ENCODE data around the gene SLC6A19.

The SLC6A19 gene

DNA sequence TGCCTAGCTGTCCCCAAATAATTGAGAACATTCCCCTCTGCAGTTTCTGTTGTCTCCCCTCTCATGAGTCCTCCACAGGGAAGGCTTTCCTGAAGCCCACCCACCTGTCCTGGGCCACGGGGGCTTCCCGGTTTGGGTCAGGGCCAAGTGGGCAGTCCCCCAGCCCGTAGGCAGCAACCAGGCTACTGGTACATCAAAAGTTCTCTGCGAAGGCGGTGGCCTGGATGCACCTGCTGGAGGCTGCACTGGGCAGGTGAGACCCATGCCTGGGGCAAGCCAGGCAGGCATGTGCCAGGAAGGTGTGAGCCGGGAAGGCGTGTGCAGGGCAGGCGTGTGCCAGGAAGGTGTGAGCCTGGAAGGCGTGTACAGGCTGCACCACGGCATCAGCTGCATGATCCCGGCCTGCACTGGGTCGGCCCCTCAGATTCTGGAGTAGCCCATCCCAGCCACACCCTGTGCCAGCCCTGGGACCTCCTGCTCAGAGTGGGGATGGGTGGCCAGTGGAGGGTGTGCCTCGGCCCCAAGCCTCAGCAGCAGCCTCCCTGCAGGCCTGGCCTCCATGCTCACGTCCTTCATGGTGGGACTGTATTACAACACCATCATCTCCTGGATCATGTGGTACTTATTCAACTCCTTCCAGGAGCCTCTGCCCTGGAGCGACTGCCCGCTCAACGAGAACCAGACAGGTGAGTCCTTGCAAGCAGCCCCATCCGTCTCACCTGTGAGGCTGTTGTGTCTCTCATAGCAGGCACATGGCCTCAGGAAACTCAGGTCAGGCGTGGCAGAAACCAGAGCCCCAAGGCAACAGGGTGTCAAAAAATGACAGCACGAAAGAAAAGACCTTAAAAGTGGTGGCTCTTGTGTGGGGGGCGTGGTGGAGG lies 8.7 kb downstream of the SLC6A19 start:
- DNase-seq (ENCODE audit: low spot score) = no peak

DNA sequence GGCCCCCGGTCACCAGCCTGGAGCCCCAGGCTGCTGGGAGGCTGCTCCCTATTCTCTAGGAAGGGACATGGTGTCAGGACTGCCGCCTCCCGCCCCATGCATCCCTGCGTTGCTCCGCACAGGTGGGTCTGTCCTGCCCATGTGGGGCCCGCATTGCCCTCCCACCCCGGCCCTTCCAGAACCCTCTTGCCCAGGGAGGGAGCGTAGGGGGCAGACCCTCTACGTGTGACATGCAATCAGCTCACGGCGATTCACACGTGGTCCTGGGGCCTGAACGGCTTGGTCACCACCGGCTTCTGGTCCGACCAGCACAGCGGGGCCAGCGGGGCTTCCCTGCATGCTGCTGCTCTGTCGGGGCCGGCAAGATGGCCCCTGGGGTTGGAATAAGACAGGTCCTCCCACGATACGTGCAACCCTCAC lies 9.4 kb downstream of the SLC6A19 start:
- DNase-seq (ENCODE audit: low spot score) = no peak

DNA sequence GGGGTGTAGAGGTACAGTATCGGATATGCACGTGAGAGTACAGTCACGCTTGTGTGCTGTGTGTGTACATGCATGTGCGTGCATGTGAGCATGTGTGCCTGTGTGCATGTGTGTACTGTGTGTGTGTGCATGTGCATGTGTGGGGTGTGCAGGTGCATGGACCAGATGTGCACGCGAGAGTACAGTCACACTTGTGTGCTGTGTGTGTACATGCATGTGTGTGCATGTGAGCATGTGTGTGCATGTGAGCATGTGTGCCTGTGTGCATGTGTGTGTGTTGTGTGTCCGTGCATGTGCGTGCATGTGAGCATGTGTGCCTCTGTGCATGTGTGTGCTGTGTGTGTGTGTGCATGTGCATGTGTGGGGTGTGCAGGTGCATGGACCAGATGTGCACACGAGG lies 10.3 kb downstream of the SLC6A19 start:
- no peak for DNase-seq (ENCODE audit: low spot score)

DNA sequence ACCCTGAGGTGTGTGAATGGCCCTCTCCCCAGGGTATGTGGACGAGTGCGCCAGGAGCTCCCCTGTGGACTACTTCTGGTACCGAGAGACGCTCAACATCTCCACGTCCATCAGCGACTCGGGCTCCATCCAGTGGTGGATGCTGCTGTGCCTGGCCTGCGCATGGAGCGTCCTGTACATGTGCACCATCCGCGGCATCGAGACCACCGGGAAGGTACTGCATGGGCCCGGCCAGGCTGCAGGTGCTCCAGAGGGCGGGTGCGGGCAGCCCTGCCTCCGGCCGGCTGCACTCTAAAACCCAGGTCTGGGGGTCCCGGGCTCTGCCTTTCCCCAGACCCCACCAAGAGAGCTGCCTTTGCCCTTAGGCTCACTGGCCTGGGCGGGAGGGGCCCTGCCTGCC lies 10.9 kb downstream of the SLC6A19 start:
- DNase-seq (ENCODE audit: low spot score) = no peak

DNA sequence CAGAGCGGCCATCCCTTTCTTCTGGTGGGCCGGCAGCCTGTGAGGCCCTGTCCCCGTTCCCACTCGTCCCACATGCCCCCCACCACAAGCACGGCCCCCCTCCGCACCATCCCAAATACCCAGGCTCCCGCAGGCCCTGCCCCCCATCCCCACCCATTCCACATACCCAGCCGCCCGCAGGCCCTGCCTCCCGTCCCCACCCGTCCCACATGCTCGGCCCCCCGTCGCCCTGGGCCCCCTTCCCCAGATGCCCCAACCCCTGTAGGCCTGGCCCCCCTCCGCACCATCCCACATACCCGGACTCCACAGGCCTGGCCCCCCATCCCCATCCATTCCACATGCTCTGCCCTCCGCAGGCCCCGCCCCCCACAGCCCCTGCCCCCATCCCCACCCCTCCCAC lies 11.5 kb downstream of the SLC6A19 start:
- no peak for DNase-seq (ENCODE audit: low spot score)

DNA sequence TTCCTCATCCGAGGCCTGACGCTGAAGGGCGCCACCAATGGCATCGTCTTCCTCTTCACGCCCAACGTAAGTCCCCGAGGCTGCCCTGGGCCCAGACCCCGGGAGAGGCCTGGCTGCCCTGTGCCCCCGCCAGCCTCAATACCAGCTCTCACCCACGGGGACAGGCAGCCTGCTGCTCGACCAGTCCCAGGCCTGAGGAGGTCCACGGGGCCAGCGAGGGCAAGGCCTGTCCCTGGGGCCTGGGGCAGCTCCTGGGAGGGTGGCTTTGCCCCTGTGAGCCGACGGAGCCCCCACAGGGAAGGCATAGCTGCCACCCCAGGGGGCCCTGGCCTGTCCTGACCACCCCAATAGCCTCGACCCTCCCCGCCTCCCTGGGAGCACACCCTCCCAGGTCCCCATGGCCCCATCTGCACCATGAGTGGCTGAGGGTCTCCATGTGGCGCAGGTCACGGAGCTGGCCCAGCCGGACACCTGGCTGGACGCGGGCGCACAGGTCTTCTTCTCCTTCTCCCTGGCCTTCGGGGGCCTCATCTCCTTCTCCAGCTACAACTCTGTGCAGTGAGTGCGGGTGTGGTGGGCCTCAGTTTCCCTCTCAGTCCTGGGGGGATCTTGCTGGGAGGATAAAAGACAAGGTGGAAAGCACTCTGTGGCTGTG lies 12.2 kb downstream of the SLC6A19 start:
- DNase-seq (ENCODE audit: low spot score) = no peak

DNA sequence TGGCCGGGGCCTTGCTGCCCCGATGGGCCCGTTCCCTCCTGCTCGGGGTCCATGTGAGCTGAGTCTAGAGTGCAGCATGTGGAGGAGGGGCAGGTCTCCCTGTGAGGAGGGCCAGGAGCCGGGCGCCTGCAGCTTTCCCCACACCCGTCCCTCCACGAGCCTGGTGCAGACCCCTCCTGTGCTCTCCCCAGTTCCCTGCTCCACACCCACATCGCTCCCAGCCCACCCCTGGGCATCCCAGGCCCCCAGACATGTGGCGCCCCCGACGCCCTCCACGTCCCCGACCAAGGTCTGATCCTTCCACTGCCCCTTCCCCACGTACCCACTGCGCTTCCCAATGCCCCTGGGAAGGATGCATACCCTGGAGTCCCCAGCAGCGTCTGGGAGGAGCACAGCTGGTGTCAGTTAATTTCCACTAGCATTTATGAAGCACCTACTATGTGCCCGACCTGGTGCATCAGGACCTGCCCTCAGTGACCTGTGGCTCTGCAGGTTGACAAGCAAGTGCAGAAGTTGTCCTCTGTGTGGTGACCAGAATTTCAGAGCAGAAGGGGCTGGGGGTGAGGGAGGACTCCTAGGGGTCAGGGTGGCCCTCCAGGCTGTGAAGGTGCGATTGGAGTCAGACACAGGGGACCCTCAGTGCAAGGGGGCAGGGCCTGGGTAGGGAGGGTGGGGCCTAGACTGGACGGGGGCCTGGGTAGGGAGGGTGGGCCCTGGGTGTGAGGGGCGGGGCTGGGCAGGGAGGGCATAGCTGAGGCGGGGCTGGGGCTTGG lies 13.0 kb downstream of the SLC6A19 start:
- DNase-seq (ENCODE audit: low spot score) = no peak

DNA sequence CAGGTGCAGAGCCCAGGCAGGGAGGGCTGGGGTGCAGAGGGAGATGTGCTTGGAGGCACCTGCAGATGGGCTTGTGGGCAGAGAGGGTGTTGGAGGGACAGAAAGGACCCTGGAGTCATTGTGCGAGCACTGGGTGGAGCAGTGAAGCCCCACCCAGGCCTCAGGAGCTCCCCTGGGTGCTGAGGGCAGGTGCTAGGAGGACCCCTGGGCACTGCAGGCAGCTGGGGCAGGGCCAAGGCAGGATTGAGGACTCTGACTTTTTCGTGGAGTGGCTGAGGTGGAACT lies 13.5 kb downstream of the SLC6A19 start:
- DNase-seq (ENCODE audit: low spot score) = no peak

DNA sequence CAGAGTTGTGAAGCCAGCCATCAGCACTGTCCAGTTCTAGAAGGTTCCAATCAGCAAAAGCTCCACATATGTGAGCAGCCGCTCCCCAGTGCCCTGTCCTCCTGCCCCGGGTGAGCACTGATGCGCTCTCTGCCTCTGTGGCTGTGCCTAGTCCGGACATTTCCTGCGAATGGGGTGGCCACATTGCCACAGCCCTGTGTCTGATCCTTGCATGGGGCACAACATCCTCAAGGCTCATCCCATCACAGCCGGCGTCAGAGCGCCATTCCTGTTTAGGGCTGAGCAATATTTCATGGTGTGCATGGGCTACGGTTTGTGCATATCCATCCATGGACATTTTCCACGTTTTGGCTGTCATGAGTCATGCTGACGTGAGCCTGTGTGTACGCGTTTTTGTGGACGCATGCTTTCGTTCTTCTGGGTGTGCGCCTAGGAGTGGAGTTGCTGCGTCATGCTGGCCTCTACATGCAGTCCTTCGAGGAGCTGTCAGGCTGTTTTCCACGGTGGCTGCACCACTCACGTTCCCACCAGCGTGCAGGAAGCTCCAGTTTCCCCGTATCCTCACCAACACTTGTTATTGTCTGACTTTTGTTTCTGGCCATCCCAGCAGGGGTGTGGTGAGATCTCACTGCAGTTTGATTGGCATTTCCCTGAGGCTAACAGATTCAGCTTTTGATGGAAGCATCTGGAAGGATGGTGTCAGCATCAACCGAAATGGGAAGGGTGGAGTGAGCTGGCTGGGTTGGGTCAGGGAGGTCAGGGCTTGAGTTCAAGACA lies 14.1 kb downstream of the SLC6A19 start:
- DNase-seq (ENCODE audit: low spot score) = no peak

DNA sequence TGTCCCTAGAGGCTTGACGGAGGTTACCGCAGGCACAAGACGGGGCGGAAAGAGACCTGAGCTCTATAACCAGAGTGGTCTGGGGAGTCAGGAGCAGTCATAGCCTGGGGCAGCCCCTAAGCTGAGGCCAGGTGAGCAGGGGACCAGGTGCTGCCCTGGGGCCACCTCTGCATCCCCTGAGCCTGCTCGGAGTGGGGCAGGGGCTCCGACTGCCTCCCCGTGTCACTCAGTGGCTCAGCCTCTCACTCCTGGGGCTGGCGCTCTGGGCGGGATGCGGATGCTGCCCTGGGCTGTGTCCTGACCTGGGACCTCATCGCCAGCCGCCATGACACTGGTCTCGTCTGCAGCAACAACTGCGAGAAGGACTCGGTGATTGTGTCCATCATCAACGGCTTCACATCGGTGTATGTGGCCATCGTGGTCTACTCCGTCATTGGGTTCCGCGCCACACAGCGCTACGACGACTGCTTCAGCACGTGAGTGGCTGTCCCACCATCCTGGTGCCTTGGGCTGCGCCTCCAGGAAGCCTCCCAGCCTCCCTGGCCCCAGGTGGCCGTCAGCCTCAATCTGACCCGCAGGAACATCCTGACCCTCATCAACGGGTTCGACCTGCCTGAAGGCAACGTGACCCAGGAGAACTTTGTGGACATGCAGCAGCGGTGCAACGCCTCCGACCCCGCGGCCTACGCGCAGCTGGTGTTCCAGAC lies 15.0 kb downstream of the SLC6A19 start:
- DNase-seq (ENCODE audit: low spot score) = no peak

DNA sequence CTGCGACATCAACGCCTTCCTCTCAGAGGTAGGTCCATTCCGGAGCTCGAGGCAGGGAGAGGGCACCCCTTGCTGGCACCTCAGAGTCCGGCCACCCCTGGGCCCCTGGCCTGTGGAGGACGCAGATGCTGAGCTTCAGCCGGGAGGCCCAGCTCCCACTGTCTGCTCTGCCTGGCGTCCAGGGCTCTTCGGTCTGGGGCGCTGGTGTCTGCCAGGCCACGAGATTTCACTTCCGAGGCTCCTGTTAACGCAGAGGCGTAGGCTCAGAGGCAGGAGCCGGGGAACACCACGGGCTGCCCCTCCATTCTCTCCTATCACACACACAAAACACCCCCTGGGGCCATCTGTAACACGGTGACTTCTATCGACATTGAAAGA lies 15.5 kb downstream of the SLC6A19 start:
- DNase-seq (ENCODE audit: low spot score) = no peak

DNA sequence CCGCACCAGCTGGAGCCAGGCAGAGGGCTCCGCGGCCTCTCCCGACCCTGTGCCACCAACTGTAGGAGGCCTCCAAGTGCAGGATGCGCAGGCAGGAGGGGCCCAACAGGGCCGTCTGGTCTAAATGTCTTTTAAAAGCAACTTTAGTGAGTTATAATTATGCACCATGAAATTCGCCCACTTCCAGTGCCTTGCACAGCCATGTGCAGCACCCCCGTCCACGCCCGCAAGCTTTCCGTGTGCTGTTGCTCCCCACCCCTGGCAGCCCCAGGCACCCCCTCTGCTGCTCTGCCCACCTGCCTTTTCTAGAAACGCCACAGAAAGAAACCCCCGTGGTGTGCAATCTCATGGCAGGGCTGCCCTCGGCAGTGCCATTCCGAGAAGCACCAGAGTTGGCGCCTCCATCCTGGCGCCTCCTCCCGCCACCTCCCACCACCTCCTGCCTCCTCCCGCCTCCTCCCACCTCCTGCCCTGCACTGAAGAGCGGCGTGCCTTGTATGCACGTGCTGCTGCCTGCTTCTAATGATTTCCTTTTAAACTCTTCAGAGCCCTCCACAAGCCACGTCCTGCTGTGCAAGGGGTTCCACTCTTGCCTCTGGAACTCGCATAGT lies 16.3 kb downstream of the SLC6A19 start:
- DNase-seq (ENCODE audit: low spot score) = no peak

DNA sequence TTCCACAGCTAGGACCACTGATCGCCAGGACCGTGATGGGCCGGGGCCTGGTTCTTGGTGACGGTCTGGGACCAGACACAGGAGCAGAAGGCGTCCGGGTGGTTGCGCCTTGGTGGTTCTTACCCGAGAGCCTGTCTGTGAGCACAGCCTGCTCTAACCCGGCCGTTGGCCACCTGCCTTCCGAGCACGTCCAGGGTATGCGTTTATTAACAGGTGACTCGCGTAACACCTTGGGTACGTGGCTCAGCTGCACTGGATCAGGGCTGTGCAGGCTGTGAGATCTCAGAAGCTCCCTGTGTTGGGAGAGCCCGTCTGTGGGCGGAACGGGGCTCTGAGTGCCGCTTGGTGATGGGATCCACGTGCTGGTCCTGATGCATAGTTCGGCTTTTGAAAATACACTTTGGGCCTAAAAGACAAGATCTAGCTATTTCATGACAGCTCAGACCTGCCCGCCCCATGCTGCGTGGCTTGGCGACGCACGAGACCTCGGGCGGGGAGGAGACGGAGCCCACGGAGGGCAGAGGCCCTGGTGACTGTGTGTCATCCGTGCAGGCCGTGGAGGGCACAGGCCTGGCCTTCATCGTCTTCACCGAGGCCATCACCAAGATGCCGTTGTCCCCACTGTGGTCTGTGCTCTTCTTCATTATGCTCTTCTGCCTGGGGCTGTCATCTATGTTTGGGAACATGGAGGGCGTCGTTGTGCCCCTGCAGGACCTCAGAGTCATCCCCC lies 17.1 kb downstream of the SLC6A19 start:
- DNase-seq (ENCODE audit: low spot score) = no peak

DNA sequence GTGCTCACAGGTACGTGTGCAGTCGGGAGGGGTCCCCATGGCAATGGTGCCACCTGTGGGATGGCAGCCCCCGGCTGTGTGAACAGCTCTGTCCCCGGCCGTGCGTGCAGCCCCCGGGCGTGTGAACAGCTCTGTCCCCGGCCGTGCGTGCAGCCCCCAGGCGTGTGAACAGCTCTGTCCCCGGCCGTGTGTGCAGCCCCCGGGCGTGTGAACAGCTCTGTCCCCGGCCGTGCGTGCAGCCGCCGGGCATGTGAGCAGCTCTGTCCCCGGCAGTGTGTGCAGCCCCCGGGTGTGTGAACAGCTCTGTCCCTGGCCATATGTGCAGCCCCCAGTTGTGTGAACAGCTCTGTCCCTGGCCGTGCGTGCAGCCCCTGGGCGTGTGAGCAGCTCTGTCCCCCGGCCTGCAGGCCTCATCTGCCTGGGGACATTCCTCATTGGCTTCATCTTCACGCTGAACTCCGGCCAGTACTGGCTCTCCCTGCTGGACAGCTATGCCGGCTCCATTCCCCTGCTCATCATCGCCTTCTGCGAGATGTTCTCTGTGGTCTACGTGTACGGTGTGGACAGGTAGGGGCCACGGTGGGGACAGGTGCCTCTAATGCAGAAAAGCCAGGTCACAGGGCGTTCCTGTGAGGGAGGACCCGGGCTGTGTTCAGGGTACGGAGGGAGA lies 17.8 kb downstream of the SLC6A19 start:
- no peak for DNase-seq (ENCODE audit: low spot score)

DNA sequence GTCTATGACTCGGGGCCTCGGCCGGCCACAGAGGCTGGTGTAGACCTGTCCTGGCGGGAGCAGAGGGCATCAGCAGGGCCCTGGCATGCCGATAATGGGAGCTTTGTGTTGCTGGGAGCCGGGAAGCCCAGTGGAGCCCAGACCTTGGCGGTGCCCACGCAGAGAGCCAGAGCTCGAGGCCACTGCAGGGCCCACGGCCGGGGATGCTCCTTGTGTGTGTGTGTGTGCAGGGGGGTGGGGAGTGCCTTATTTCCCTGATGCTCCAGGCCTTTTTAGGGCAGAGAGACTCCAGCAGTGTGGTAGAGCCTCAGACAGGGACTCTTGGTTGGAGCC lies 18.3 kb downstream of the SLC6A19 start:
- no peak for DNase-seq (ENCODE audit: low spot score)

DNA sequence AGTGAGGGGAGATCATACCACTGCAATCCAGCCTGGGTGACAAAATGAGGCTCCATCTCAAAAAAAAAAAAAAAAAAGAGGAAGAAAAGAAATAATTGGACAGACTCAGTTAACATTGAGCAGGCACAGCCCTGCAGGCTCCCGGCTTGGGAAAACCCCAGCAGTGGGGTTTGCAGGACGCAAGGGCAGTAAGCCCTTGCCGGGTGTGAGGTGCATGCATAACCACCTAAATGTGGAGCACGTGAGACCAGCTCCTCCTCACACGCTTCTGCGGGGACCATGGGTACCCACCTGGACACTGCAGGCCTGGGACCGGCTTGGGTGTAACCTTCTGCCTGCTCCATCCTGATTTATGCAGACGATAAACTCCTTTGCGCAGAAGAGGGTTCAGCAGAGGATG lies 19.0 kb downstream of the SLC6A19 start:
- no peak for DNase-seq (ENCODE audit: low spot score)

DNA sequence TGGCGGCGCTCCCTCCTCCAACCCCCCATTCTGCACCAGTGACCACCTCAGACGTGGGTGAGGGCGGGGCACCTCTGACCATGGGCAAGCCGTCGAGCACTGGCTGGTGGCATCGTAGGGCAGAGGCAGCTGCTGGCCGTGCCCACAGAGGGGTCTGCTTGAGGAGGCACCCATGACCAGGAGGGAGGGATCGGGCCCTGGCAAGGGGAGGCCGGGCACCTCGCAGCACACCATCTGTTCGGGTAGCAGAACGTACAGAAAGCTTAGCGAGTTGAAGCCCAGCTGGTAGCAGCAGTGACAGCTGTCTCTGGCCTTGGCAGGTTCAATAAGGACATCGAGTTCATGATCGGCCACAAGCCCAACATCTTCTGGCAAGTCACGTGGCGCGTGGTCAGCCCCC lies 19.4 kb downstream of the SLC6A19 start:
- DNase-seq (ENCODE audit: low spot score) = no peak

DNA sequence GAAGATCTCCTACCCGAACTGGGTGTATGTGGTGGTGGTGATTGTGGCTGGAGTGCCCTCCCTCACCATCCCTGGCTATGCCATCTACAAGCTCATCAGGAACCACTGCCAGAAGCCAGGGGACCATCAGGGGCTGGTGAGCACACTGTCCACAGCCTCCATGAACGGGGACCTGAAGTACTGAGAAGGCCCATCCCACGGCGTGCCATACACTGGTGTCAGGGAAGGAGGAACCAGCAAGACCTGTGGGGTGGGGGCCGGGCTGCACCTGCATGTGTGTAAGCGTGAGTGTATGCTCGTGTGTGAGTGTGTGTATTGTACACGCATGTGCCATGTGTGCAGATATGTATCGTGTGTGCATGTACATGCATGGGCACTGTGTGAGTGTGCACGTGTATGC lies 20.3 kb downstream of the SLC6A19 start:
- no peak for DNase-seq (ENCODE audit: low spot score)

DNA sequence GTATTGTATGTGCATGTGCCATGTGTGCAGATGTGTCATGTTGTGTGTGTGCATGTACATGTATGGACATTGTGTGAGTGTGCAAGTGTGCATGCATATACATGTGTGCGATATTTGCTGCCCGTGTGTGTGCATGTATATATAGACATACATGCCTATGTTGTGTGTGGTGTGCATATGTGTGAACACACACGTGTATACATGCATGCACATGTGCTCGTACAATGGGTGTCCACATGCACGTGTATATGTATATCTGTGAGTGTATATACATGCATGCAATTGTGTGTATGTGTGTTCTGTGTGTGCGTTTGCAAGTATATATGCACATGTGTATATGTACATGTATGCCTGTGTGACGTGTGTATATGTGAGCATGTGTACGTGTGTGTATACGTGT lies 20.8 kb downstream of the SLC6A19 start:
- no peak for DNase-seq (ENCODE audit: low spot score)

DNA sequence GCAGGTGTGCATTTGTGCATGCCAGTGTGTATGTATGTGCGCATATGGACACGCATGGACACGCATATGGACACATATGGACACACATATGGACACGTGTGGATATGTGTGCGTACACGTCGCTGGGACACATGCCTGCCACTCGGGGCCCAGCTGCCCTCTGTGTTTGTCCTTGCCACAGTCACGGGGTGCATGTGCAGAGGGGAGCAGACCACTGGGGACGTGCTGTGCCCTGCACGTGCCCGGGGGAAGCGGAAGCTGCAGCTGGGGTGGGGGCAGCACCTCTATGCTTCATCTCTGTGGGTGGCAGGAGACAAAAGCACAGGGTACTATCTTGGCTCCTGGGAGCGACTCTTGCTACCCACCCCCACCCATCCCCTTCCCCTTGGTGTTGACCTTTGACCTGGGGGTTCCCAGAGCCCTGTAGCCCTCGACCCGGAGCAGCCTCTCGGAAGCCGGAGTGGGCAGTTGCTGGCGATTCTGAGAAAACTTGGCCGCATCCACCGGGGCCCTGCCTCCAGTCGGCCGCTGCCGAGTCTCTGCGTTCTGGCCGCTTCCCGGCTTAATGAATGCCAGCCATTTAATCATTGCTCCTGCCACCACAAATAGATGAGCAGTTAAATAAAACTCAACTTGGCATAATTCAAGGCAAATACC lies 21.4 kb downstream of the SLC6A19 start:
- DNase-seq (ENCODE audit: low spot score) = no peak

Measured in CD4-positive, alpha-beta T cell treated with Interleukin-15 for 4 hours (primary cell).